Spinal cord (tissue), 10 donors: ENCODE measurements around the gene HSD17B1. TPM values are rescaled to one million over a fixed set of nuclear protein-coding genes. Genes with fewer than 3 reads are reported as not detected.
"Not testable (repeated sequence)": the region's sequence is repeated elsewhere in the genome, so short reads cannot be mapped to it uniquely, and the experiment has no call there.

Experiments
- DNase-seq, 6 donors: peaks; one replicate each; pipeline versions ENCODE4 v3.0.0 to v3.0.0-alpha.2; 2013 to 2015; ENCODE audit warnings: low spot score in 6 of 6, low read depth in 4 of 6
- H3K27ac ChIP-seq: one replicate; pipeline ENCODE4 v1.5.1; 2013; ENCODE audit warnings: low read depth, low read length, control low read depth
- H3K27me3 ChIP-seq: one replicate; pipeline ENCODE4 v1.6.1; 2013; ENCODE audit warnings: low read length; ENCODE audit not compliant: control insufficient read depth, insufficient read depth
- H3K36me3 ChIP-seq: one replicate; pipeline ENCODE4 v1.6.1; 2013; ENCODE audit warnings: low read length; ENCODE audit not compliant: control insufficient read depth, insufficient read depth
- H3K4me1 ChIP-seq: one replicate; pipeline ENCODE4 v1.6.1; 2013; ENCODE audit warnings: low read length; ENCODE audit not compliant: control insufficient read depth, insufficient read depth
- H3K4me3 ChIP-seq: one replicate; pipeline ENCODE4 v1.5.1; 2013; ENCODE audit warnings: low read depth, low read length, control low read depth
- H3K9me3 ChIP-seq: one replicate; pipeline ENCODE4 v1.6.1; 2013; ENCODE audit warnings: low read length; ENCODE audit not compliant: control insufficient read depth, insufficient read depth
- WGBS: methylation state at CpG from one replicate; pipeline ENCODE4 v1.1.5; 2013; ENCODE audit warnings: missing lambda C conversion rate; ENCODE audit not compliant: insufficient coverage; 5-methylcytosine and 5-hydroxymethylcytosine counted together
- long read RNA-seq, 4 donors: transcript quantifications; one replicate each; lab custom pipeline, GENCODE V29; 2026
- polyA plus RNA-seq, 2 donors: library from polyadenylated mRNA; unstranded; fragments of 120-200 nt; gene quantifications; one replicate each; pipeline ENCODE4 v1.2.1, GENCODE V29; 2013; ENCODE audit not compliant: insufficient read length in 2 of 2
- total RNA-seq, 2 donors: library from RNA; depleted of rRNA in 1 of 2; stranded (reverse); fragments of 120-200 nt in 1 of 2; fragments of >200 nt in 1 of 2; gene quantifications; one replicate each; pipeline versions ENCODE4 v1.2.3 to v1.2.4, GENCODE V29; 2013 to 2014
- donor health status: healthy.

The HSD17B1 gene, protein sequence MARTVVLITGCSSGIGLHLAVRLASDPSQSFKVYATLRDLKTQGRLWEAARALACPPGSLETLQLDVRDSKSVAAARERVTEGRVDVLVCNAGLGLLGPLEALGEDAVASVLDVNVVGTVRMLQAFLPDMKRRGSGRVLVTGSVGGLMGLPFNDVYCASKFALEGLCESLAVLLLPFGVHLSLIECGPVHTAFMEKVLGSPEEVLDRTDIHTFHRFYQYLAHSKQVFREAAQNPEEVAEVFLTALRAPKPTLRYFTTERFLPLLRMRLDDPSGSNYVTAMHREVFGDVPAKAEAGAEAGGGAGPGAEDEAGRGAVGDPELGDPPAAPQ
- total RNA-seq = 1 to 10 TPM in 1 of 2 donors, under 1 TPM in 1; 0.69 to 5.2 TPM
- 1 to 10 TPM; 5.2 to 6.8 TPM for polyA plus RNA-seq
- long read RNA-seq, donor 1, full-length matches to known transcripts = 1 of 1 reads
- long read RNA-seq, donor 1, partial matches to known transcripts = 0 of 1 reads
- long read RNA-seq, donor 1, other reads (novel, unspliced or antisense) = 0 of 1 reads
- long read RNA-seq, donor 2 = 0 reads
- long read RNA-seq, donor 3 = 0 reads
- long read RNA-seq, donor 4, full-length matches to known transcripts = 1 of 1 reads
- long read RNA-seq, donor 4, partial matches to known transcripts = 0 of 1 reads
- long read RNA-seq, donor 4, other reads (novel, unspliced or antisense) = 0 of 1 reads

DNA sequence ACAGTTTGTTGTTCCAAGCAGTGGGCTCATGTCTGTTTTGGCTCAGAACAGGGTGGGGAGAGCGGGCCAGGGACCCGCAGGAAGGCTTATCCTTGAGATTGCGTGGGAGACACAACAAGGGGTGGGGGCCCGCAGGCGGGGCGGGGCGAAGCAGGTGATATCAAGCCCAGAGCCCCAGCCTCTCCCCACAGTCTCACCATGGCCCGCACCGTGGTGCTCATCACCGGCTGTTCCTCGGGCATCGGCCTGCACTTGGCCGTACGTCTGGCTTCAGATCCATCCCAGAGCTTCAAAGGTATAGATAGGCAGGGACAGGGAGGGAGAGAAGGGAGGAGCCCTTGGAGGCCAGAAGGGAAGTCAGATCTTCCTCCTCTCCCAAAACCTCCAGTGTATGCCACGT lies at the start of gene HSD17B1:
Gene HSD17B1 (plus strand): TSS at position 188 of the 400 bp plus-strand sequence. CDS start 11 bp downstream, at position 199.
- not testable (repeated sequence) for DNase-seq, H3K27me3 ChIP-seq, H3K27ac ChIP-seq, H3K9me3 ChIP-seq
- Histone ChIP-seq H3K4me3 (peak within 1 kb of the TSS; percentile 74), H3K4me1 (peaks cover 52% of the 10 kb centered on the region), H3K36me3 (peaks cover 26% of the 10 kb centered on the region)
- 100% methylated on average over 5 of the region's 15 CpGs for WGBS

DNA sequence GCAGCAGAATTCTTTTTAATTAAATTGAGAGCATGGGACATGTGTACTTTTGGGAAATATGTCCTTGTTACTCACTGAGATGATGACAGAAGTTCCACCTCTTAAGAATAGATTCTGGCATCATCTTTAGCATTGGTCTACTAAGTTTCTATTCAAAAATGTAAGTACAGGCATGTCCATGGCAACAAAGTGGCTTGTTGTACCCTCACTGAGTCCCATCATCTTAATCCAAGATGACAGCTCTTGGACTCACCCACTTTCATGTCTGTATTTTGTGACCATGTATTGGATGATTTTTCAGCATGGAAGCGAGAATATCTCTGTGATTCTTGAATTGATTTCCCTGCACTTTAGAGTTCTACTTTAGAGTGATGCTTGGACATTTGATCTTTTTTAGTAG lies 49.8 kb upstream of the HSD17B1 start:
- Histone ChIP-seq H3K36me3 (peaks cover 55% of the 10 kb centered on the region), H3K4me1 (no peaks in the 10 kb centered on the region), H3K4me3 (no peak overlapping the region), H3K9me3 (no peaks in the 10 kb centered on the region), H3K27me3 (no peaks in the 10 kb centered on the region), H3K27ac (no peak overlapping the region)
- WGBS = no CpG with 5 or more reads among the region's 1 CpG
- no peak for DNase-seq

DNA sequence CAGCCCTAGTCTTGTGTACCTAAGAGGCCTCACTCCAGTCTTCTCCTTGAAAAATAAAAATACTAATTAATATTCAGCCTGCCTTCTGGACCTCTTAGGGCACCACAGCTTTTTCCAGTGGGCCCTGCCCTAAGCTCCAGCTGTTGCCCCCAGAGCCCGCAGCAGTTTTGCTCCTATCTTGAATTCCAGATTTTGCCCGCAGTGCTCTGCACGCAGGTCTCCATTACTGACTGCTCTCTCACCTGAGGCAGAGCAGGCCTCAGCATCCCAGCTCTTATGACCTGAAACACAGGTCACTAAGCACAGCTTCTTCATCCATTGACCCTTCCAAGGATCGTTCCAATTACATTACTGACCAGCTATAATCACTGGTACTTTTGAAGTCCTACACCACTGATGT lies 45.1 kb upstream of the HSD17B1 start:
- H3K4me1 ChIP-seq = peaks cover 3% of the 10 kb centered on the region
- no peaks in the 10 kb centered on the region for H3K9me3 ChIP-seq
- WGBS = 94% methylated on average over 3 of the region's 4 CpGs
- peaks cover 68% of the 10 kb centered on the region for H3K36me3 ChIP-seq
- H3K4me3 ChIP-seq = no peak overlapping the region
- H3K27me3 ChIP-seq = no peaks in the 10 kb centered on the region
- no peak for DNase-seq
- no peak overlapping the region for H3K27ac ChIP-seq

DNA sequence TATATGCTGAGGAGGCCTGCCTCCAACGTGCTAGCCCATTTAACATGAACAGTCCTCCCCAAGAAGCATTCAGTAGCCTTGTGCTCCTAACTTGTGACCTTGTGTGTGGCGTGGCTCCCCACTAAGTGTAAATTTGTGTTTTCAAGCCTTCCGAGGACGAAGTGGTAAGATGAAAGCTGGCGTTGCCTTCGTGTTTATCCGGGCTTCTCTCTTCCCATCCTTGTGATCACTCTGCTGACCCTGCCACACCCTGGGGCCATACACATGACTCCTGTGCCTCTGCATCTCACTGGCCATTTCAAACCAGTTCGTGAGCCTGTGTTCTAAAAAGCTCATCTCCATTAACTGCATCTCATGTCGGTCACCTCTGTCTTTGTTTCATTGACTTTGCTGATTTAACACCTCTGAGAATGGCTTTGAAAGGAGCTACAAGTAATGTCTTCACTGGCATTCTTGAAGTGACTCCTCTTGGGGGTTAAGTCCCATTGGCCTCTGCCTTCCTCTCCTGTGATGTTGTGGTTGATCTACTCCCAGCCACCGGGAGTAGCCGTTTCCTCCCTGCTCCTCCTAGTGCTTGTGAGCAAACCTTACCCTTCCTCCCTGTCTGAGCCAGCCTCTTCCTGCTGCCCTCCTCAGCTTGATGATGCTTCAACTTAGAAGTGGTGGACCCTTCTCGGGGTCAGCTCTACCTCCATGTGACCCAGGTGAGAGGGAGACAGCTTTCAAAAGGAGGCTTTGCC lies 44.1 kb upstream of the HSD17B1 start:
- H3K27me3 ChIP-seq = no peaks in the 10 kb centered on the region
- H3K27ac ChIP-seq = no peak overlapping the region
- WGBS = 86% methylated on average over 9 of the region's 12 CpGs
- peaks cover 5% of the 10 kb centered on the region for H3K4me1 ChIP-seq
- H3K36me3 ChIP-seq = peaks cover 74% of the 10 kb centered on the region
- no peak for DNase-seq
- H3K4me3 ChIP-seq = no peak overlapping the region
- H3K9me3 ChIP-seq = no peaks in the 10 kb centered on the region

DNA sequence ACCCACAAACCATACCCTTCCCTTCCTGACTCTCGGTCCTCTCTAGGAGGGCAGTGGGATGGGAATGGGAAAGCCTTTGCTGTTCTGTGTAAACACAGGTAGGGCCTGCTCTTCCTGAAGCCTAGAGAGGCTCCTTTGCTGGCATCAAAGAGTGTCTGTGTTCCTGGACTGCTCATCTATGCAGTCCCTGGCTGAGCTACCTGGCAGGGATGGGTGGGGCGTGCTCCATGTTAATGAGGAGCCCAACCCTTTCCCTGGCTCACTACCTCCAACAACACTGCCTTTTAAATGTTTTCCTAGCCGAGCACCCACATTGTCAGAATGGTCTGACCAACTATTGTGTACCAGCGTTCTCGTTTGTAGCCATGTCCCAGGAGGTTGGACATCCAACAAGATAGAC lies 43.3 kb upstream of the HSD17B1 start:
- no peak overlapping the region for H3K4me3 ChIP-seq
- H3K9me3 ChIP-seq = no peaks in the 10 kb centered on the region
- peaks cover 5% of the 10 kb centered on the region for H3K4me1 ChIP-seq
- WGBS = 86% methylated on average over 3 of the region's 5 CpGs
- H3K27ac ChIP-seq = no peak overlapping the region
- DNase-seq = no peak
- H3K36me3 ChIP-seq = peaks cover 79% of the 10 kb centered on the region
- H3K27me3 ChIP-seq = no peaks in the 10 kb centered on the region

DNA sequence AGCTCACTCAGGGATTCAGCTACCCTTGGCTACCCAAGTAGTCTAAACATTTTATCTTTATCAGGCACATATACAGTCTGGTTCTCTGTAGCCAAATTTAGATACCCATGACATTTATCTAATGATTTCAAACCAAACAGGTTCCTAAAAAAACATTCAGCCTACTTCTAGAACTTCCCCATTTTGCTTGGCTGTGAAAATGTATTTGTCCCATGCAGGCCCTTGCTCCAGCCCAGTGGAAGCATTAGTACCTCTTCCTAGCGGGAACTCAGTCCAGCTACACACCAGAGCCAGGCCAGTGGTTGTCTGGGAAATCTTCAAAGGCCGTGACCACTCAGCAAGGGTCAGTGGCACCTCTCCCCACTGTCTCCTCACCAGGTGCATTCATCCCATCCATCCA lies 42.9 kb upstream of the HSD17B1 start:
- H3K4me3 ChIP-seq = no peak overlapping the region
- DNase-seq = no peak
- peaks cover 84% of the 10 kb centered on the region for H3K36me3 ChIP-seq
- no peaks in the 10 kb centered on the region for H3K27me3 ChIP-seq
- 100% methylated on average over 2 of the region's 2 CpGs for WGBS
- no peaks in the 10 kb centered on the region for H3K9me3 ChIP-seq
- H3K4me1 ChIP-seq = peaks cover 5% of the 10 kb centered on the region
- no peak overlapping the region for H3K27ac ChIP-seq

DNA sequence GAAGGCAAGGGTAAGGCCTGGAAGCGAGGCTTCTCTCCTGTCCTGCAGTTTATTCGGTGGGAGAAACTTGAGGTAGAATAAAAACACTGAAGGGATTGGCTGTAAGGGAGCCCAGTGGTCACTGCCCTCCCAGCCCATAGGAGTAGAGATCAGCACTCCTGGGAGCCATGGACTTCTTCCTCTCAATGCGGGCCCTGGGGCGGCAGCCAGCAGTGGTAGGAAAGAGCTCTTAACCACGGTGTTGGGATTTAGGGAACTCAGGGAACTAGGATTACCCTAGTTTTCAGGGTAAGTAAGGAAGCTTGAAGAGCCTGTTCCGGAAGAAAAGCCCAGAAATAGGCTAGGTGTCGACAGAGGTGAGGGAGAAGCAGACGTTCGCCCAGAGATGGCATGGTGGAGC lies 40.5 kb upstream of the HSD17B1 start:
- no peak overlapping the region for H3K4me3 ChIP-seq
- WGBS = 93% methylated on average over 9 of the region's 9 CpGs
- H3K27me3 ChIP-seq = no peaks in the 10 kb centered on the region
- H3K36me3 ChIP-seq = peaks cover 92% of the 10 kb centered on the region
- H3K4me1 ChIP-seq = peaks cover 6% of the 10 kb centered on the region
- DNase-seq = no peak
- no peaks in the 10 kb centered on the region for H3K9me3 ChIP-seq
- peak overlapping the region; percentile 59 for H3K27ac ChIP-seq

DNA sequence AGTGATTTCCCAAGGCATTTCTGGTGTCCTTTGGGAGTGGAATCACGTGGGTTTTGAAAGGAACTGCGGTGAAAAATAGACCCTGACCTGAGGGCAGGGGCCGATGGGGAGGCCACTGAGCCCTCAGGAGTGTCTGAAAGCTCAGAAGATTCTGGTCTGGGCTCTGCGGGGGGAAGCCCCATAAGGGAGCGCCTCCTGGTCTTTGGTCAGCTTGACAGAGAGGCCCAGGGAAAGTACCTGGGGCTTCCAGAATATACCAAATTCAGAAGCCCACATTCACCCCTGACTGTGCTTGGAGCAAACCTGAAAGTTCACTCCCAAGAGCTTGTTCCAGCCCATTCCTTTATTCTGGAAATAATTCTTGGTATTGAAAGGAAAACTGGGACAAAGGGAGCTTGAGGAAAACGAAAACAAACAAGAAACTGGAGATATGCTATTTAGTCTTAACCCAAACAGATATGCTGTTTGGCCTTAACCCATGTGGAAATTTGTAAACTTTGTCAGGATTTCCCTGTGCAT lies 39.9 kb upstream of the HSD17B1 start:
- no peak overlapping the region for H3K4me3 ChIP-seq
- H3K4me1 ChIP-seq = peaks cover 10% of the 10 kb centered on the region
- peak overlapping the region; percentile 59 for H3K27ac ChIP-seq
- no peak for DNase-seq
- no peaks in the 10 kb centered on the region for H3K27me3 ChIP-seq
- H3K9me3 ChIP-seq = no peaks in the 10 kb centered on the region
- WGBS = 85% methylated on average over 4 of the region's 6 CpGs
- H3K36me3 ChIP-seq = peaks cover 90% of the 10 kb centered on the region

DNA sequence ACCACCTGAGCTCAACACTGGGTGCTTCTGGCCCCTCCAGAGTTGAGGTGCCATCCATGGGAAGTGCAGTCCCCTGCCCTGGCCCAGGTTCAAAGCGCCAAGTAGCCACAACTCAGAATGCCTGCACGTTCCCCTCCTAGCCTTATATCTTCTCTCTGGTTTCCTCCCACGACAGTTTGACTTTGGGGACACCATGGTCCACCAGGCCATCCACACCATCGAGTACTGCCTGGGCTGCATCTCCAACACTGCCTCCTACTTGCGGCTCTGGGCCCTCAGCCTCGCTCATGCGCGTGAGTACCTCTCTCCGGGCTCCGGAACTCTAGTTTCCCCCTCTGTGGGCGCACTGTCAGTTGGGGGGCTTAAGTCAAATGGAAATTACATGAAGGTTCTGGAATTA lies 39.0 kb upstream of the HSD17B1 start:
- Histone ChIP-seq H3K9me3 (no peaks in the 10 kb centered on the region), H3K4me1 (peaks cover 16% of the 10 kb centered on the region), H3K4me3 (no peak overlapping the region), H3K27ac (peak overlapping the region; percentile 54), H3K27me3 (no peaks in the 10 kb centered on the region), H3K36me3 (peaks cover 88% of the 10 kb centered on the region)
- DNase-seq = no peak
- WGBS = 90% methylated on average over 6 of the region's 11 CpGs
